22Rv1 (cell line): ENCODE measurements around the gene CDK15.

Experiments used
- CTCF ChIP-seq: fragments of 450-650 bp; IDR thresholded peaks from 2 replicates; pipeline ENCODE4 v1.5.1; 2017; ENCODE audit warnings: mild to moderate bottlenecking
- ZFX ChIP-seq: fragments of 450-650 bp; IDR thresholded peaks from 2 replicates; pipeline ENCODE4 v1.6.1; 2017; ENCODE audit warnings: antibody characterized with exemption, borderline replicate concordance

DNA sequence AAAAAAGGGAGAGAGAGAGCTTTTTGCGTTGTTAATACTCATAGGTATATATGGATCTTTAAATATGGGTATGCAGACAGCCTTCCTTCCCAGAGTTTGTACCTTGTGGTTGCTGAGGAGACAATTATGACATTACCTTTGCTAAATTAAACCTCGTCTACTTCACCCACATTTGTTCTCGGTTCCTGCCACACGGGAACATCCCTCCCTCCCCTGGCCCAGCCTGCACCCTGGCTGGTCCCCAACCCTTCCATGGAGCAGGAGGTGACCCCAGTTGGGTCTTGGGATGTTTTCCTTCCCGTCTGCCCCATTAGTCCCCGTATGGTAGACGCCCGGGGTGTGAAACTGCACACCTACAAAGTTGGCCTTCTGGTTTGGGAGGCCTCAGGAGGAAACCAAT lies 122.0 kb downstream of the CDK15 start:
- no peak for TF ChIP-seq CTCF
- no peak for TF ChIP-seq ZFX
